ENCODE data around the gene USP25.

DNA sequence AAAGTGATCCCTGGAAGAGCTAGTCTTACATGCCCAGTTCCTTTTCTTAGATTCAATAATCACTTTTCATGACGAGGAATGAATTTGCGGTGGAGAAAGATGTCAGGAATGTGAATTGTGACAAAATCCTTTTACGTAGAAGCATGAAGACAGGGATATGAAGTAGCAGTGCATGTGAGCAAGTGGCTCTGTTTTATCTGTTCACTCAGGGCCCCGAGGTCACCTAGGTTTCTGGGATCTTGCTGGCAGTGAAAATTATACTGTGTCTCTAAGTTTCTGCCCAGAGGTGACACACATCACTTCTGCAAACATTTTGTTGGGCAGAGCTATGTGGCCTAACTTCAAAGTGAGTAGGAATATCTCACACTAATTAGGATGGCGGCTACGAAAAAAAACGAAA, 79.3 kb downstream of the USP25 start:
- TF ChIP-seq, protein P1, sequence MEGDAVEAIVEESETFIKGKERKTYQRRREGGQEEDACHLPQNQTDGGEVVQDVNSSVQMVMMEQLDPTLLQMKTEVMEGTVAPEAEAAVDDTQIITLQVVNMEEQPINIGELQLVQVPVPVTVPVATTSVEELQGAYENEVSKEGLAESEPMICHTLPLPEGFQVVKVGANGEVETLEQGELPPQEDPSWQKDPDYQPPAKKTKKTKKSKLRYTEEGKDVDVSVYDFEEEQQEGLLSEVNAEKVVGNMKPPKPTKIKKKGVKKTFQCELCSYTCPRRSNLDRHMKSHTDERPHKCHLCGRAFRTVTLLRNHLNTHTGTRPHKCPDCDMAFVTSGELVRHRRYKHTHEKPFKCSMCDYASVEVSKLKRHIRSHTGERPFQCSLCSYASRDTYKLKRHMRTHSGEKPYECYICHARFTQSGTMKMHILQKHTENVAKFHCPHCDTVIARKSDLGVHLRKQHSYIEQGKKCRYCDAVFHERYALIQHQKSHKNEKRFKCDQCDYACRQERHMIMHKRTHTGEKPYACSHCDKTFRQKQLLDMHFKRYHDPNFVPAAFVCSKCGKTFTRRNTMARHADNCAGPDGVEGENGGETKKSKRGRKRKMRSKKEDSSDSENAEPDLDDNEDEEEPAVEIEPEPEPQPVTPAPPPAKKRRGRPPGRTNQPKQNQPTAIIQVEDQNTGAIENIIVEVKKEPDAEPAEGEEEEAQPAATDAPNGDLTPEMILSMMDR (IDR thresholded peaks at IDR 0.05) = no peak
- TF ChIP-seq EZH2 (IDR thresholded peaks at IDR 0.05; ENCODE audit: borderline replicate concordance, insufficient read depth, low read depth, low read length, poor library complexity, severe bottlenecking) = no peak

Data from B cell (primary cell).